Ramos (cell line): Measurements from ENCODE around the gene MEF2C.

Source experiments
- in situ Hi-C: fragments of 300-500 bp; cut with MboI; formaldehyde crosslinking; loops from one replicate; pipeline ENCODE4 v1.14.3; 2022; ENCODE audit warnings: low sequenced_read_pairs; ENCODE audit not compliant: unreplicated experiment

Gene MEF2C

DNA sequence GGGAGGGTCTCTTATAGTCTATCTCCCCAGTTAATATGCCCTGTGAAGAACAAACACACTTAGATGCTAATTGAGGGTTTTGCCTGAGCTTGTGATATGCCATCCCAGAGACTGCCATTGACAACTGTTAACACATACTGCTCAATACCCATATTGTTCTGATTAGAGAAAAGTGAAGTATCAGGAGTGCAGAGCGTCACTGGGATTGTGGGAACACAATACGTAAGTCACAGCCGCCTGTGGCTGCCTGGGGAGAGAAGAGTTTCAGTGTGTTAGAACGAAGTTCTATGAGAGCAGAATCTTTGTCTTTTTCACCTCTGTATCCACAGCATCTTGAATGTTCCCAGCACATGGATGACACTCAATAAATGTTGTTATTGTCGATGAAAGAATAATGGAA is 110.2 kb downstream of the MEF2C start:
- in situ Hi-C loops: no loop called here

DNA sequence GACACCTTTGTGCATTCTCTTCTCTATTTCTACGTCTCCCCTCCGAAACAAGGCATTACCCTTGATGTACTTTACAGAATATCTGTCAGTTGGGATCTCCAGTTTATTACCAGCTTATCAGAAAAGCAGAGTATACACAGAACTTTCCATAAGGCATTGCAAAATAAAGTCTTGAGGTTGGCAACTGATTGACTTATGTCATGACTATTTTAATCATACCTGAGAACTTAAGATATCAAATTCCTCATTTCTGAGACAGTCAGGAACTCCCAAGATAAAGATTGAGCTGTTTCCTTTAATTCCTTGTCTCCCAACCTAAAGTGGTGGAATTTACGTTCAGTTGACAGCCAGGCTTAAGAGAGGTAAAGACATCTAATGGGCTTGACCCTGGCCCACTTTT is 110.9 kb downstream of the MEF2C start:
- in situ Hi-C loops: no loop called here

DNA sequence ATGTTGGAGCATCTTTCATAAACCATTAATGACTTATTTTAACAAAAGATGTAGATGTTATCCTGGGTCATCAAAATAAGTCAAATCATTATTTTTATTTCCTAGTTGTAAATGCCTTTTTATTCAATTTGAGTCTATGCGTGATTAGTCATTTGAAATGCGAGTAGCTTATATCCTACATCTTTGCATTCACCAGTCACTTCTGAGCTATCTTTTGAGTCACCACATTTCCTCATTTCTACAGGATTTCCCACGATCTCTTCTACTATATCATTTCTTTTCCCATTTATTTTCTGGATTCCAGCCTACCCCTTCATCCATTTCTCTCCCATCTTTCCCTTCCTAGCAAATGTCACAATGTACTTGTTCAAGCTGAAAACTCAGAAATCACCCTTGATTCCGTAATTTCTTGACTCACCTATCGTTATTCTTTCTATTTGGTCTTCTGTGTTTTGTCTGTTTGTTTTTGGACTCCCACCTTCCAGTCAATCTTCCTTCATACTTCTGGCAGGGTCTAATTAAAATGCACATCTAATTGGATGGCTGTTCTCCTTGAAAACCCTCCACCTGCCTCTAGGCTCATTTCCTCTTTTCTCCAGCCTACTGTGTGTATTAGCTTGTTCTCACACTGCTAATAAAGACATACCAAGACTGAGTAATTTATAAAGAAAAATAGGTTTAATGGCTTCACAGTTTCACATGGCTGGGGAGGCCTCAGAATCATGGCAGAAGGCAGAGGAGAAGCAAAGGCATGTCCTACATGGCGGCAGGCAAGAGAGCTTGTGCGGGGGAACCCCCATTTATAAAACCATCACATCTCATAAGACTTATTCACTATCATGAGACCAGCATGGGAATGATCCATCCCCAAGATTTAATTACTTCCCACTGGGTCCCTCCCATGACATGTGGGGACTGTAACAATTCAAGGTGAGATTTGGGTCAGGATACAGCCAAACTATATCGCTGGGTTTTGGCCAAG is 112.4 kb downstream of the MEF2C start:
- in situ Hi-C loops: no loop called here

DNA sequence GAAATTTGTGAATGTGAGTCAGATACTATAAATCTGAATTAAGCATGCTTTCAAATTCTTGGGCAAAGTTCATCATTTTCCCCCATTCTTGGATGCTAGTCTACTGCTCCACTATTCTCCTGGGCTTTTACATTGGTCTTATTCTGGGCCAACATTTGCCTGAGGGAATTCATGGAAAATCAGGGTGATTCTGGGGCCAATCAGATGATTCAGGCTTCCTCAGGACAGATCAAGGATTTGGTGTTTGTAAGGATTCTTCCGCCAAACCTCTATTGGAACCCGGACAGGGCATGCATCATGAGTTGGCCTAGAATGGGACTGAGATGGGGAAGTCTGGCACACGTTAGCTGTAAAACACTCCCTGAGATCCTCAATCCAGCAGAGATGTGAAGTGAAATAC is 113.8 kb downstream of the MEF2C start:
- in situ Hi-C loops: no loop called here

DNA sequence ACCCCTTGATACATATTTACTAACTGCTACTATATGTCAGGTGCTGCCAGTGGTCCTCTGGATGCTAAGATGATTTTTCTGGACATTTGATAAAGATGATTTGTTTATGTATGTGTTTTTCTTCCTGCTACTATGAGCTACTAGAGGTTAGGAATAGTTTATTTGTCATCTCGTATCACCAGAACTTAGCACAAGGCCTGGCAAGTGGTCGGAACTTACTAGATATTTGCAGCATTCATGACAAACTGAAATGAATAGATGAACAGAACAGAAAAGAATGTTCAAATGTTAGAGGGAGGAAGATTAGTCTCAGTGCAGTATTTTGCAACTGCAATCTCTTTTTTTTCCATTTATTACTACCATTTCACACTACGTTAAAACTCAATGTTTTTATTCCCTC is 114.6 kb downstream of the MEF2C start:
- in situ Hi-C loops: no loop called here

DNA sequence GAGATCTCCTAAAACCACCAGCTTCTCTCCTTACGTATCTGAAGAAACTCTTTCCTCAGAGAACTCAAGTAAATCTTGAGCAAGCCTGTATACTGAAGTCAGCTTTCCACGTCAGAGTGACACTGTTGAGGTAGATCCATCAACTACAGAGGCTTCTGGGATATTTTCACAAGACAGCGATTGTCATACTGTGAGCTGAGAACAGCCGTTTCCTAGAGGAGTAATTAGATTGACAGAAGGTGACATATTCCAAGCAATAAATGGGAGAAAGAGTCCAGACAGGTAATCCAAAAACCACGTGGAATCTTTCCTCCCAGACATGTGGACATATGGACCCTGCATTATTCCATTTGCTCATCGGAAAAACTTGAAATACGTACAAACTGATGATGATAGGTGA is 117.2 kb downstream of the MEF2C start:
- in situ Hi-C loops: no loop called here

DNA sequence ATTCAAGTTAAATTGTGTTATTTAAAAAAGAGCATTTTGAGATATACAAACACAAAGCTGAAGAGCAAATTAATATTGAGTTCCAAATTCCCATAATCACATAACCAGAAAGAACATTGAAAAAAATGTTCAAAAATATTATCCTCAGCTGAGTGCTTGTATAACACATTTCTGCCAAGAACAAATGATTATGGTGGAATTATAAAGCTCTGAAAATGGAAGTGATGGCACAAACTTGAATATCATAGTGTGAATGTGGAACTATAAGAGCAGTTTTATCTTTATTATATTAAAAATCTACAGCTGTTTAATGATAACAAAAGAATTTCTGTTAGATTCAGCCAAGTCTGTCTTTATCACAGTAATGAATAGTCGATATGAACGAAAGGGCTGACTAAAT is 117.8 kb downstream of the MEF2C start:
- in situ Hi-C loops: no loop called here

DNA sequence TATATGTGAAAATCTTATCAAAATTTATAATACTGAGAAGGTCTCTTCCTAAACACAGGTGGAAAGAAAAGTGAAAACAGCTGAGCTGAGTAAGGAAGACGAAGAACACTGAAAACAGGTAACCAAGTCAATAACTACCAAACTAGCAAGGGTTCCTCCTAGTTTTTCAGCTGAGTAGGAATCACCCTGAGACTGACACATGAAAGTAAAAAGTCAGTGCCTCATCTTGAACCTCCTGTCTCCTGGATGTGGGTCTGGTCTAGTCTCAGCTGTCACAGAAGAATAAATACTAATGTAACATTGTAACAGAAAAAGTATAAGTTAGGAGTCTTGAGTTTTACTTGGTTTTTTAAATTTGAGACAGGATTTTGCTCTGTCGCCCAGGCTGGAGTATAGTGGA is 121.0 kb downstream of the MEF2C start:
- in situ Hi-C loops: no loop called here

DNA sequence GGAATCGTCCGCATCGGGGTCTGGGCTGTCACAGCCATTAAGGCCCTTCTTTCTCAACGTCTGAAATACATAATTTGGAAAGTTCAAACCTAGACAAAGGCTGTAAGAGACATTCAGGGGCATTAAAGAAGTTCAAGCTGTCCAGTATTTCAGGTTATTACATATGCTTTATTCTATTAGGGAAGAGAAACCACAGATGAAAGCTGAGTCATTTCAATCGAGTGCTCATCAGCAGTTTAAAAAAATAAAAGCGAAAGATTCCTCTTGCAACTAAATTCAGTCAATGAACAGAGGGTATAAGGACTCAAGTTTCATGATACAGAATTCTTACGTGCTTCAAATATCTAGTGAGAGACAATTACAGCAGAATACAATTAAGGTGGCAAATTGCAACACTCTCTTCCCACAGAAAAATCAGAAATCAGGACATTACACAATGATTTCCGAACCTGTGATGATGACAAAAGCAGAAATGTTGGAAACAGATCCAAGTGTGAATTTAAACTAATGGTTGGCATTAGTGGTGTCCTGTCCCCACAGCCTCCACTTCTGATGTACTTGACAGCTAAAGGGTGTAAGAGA is 121.6 kb downstream of the MEF2C start:
- in situ Hi-C loops: no loop called here

DNA sequence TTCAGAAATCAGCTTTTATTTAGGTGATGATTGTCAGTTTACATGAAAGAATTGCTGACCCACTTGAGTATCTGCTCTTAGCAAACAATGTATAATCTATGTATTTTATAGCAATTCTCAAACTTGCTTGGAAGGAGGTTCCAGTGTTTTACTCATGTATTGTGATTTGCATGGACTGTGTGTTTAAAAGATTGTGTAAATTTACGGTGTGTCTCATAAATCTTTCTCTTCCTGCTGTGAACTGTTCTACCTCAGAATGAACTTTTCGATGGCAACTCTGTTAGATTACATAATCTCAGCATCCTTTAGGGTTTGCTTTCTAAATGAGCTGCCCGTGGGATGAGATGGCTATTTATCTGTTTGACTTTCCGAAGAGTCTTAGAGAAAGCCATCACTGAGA is 122.5 kb downstream of the MEF2C start:
- in situ Hi-C loops: no loop called here

DNA sequence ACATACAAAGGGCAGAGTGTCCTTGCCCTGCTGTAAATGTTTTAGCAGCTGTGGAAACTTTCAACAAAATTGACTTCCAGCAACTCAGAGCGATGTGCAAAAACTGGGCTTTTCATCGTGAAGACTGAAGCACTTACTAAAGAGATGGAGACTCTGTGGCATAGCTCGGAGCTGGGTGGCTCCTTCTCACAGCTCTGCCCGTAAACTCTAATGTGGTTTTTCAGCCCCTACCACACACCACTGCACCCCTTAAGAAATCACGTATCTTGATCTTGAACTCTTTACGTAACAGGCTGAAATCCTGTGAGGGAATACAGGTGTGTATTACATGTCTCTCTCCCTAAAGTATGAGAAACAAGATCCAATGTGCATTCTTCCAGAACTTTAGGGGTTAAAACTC is 124.4 kb downstream of the MEF2C start:
- in situ Hi-C loops: no loop called here

DNA sequence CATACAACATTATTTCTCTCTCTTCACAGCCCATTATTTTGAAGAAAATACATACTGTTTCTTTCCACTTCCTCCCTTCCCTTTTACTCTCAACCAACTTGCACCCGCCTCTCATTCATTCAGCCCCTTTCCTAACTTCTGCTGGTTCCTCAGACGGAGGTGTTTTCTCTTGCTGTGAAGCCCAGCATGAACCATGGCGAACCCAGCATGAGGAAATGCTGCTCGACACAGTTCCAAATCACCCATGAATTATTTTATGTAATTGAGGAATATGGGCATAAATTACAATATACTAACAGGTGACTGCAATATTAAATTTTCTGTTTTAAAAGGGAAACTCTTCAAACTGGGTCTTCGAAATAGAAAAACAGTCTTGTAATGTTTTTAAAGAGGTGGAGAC is 124.8 kb downstream of the MEF2C start:
- in situ Hi-C loops: no loop called here

DNA sequence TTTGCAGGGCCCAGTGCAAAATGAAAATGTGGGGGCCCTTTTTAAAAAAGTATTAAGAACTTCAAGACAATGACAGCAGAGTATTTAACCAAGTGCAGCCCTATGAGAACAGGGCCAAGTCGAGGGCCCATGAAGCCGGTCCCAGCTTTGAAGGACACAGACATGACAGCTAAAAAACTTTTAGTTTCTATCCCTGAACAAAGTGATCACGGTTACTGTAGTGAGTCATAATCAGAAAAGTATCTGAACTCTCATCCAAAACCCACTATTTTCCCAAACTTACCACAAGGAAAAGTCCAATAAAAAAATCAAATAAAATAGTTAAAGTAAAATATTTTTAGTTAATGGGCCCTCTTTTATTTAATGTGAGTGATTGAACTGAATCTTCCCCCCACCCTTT is 126.0 kb downstream of the MEF2C start:
- in situ Hi-C loops: no loop called here

DNA sequence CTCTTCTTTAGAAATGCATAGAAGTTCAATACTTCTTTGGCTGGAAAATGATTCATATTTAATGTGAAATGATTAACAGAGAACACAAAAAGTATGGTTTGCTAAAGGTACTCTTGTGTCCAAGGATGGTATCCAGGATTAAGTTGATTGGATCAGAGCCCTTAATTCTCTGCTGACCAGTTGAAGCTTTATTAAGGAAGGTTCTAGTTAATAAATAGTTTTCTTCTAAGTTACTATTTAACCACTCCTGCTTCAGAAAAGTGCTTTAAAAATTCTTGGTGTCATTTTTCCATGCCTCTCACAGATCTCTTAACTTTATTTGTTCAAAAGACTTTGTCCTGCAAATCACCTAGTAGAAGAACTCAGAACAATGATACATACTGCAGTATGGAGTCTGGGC is 134.3 kb downstream of the MEF2C start:
- in situ Hi-C loops: no loop called here

DNA sequence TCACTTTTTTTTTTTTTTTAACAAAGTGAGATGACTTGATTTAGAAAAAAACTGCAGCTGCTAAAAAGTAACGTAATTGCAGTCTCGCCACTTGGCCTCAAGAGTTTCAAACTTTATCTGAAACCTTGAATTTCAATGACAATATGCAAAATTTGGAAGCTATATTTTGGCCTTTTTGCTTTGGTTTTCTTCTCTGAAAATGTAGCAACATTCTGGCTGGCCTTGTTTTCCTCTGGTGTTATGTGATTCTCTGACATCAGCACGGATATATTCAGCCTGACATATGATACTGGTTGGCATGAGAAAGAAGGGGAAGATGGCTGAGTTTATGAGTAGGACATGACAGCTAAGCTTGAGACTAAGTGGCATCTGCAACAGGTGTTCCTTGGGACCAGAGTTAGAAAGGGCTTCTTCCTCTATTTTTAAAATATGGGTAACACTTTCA is 136.5 kb downstream of the MEF2C start:
- in situ Hi-C loops: no loop called here

DNA sequence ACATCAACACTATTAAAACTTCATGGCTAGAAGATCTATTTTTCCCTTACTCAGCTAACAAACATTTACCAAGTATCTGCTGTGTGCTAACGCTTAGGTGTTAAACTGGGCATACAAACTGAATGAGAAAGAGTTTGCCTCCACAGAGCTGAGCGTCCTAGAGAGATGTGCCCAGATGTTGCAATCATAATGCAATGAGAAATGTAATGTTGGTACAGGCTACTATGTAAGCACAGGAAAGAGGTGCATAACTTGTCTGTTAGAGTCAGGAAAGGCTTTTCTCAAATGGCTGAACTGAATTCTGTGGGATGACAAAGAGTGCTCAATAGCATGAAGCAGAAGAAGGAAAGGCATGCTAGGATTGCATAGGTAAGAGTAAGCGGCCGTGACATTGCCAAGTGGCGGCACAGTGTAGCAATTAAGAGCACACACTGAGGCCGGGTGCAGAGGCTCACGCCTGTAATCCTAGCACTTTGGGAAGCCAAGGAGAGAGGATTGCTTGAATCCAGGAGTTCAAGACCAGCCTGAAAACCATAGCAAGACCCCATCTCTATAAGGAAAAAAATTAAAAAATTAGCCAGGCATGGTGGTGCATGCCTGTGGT is 137.8 kb downstream of the MEF2C start:
- in situ Hi-C loops: no loop called here

DNA sequence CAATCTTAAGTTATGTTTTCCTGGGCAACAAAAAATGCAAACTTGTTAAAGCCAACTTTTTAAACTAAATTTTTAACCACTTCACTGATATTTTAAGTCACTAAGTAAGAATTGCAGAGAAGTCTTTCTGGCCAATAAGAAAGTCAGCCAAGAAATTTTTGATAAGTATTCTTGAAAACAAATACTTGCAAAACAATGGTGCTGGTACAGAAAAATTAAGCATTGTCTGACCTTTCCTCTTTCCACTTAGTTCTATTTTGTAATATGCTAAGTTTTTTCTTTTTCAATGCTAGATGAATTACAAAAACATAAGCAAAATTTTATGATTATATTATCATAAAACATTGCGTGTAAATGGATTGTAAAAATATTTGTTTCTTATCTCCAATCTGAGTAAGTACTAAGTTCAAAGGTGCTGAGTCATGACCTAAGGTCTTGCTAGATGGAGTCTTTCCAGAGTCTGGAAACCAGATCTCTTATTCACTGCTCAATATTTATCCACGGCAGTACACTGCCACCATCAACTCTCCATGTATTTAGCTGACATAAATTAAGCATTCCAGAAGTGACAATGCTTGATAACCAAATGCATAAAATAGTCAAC is 139.7 kb downstream of the MEF2C start:
- in situ Hi-C loops: no loop called here

DNA sequence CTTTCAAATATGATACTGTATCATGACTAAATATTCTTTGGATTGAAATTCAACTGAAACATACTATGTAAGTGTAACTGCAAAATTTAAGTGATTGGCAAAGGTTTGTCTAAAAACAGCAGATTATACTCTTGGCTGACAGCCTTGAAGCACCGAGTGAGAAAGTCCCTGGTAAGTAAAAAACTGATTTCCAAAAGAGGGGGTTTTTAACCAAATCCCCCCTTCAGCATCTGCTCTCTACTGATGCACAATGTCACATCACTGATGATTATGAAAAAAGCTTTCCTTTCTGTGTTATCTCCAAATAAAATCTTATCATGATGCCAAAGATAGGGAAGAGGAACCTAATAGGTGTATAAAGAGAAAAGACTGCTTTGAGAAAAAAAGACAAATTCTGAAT is 141.0 kb downstream of the MEF2C start:
- in situ Hi-C loops: no loop called here

DNA sequence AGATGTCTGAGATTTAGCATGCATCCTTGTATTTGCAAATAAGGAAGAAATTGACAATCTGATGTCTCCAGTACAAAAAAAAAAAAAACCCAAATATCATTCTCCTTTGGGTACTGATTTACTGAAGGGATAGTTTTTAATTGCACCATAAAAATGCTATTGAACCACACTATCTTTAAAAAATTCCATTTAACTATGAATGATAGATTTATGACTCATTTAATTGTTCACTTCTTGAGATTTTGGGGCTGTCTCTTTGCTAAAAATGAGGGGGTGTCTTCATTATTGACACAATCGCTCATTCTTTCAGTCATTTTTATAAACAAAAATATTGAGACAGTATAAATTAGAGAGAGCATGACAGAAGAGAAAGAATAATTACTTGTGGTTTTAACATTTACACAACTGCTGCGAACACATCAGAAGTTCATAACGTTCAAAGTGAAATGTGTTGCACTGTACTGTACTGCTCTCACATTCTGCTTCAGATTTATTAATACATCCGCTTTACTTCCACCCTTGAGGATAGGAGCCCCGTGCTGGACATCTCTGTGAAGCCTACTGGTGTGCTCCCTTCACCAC is 142.3 kb downstream of the MEF2C start:
- in situ Hi-C loops: no loop called here

DNA sequence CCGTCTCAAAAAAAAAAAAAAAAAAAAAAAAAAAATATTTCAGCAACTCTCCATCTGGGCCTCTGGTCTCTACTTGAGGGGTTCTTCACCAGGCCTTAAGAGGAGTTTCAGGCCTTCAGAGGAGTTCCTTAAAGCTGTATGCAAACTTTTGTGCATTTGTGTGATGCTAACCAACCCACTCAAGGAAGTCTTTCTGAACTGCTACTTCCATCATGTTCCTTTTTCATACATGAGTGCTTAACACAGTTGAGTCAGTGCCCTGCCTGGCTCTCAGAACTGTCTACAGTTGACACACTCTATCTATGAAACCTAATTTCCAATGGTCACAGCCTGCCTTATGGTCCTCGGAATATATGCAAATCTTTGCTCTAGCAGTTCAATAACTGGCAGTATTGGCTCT is 146.5 kb downstream of the MEF2C start:
- in situ Hi-C loops: no loop called here

DNA sequence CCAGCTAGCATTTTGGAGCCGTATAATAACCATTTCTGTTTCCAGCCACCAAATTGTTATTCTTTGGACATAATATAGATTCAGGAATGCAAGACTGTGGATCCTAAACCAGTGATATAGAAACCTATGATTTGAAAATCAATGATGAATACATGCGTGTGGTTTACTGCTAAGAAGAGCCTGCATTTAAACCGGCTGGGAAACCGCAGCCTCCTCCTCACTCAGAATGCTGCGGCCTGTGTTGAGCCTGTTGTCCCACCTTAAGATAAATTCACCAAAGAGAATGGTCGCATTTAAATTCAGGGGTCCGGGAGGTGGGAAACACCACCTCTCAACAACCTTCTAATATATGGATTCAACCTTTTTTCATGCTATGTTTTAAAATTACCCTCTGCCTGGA is 148.0 kb downstream of the MEF2C start:
- in situ Hi-C loops: no loop called here
